ENCODE measurements around the gene ITPA. TPM values are rescaled to one million over a fixed set of nuclear protein-coding genes. Genes with fewer than 3 reads are reported as not detected.

The ITPA gene
- total and polyA plus RNA-seq, 10 of the 15 experiments (the other 5 are each of a cell fraction or from before 2014, with no cell fraction given): 5.5 to 124 (median 66.3) TPM

GRCh38 chr20:3213226-3213625 is 3.9 kb downstream of the ITPA start:
- no peak for DNase-seq (ENCODE audit: low read depth, low spot score)
- Histone ChIP-seq H3K36me3 (ENCODE audit: control insufficient read depth in 2 of 2, insufficient read depth in 2 of 2, low read length in 1 of 2) (peaks cover 2 to 6% of the 10 kb centered on the region in 2 experiments; a peak in 3 of 4 replicates), H3K4me1 (ENCODE audit: control insufficient read depth, insufficient read depth, low read length) (peaks cover 8% of the 10 kb centered on the region), H3K27me3 (replicated peaks in 1 of 2; ENCODE audit: control insufficient read depth in 2 of 2, insufficient read depth in 2 of 2, low read length in 1 of 2) (no peaks in the 10 kb centered on the region), H3K9ac (ENCODE audit: control insufficient read depth, insufficient read depth, low read length) (no peak overlapping the region), H3K4me3 (no peak overlapping the region), H2AFZ (ENCODE audit: control insufficient read depth, low read depth, low read length) (no peak overlapping the region), H3K4me2 (ENCODE audit: control insufficient read depth, insufficient read depth) (no peak overlapping the region), H4K20me1 (ENCODE audit: control insufficient read depth, insufficient read depth) (no peaks in the 10 kb centered on the region), H3K27ac (ENCODE audit: control insufficient read depth, insufficient read depth) (no peak overlapping the region), H3K9me3 (replicated peaks; ENCODE audit: control insufficient read depth, insufficient read depth, low read length) (no peaks in the 10 kb centered on the region), H3K79me2 (ENCODE audit: control insufficient read depth, insufficient read depth, low read length) (peaks cover 32% of the 10 kb centered on the region)
- ATAC-seq: no peak
- BruUV-seq (replicated peaks): no TSS peak
- no peak for FAIRE-seq
- intact Hi-C loops (cut with micrococcal nuclease; ENCODE audit: unreplicated experiment) (no loop called here), in situ Hi-C loops (cut with MboI) (no loop called here)
- ChIA-PET RAD21 (ENCODE audit: unreplicated experiment) (no interaction called here), POLR2A (no interaction called here), CTCF (interaction anchor here (1.3 kb wide), 1 partner anchor 63 kb away, joined by 4 read pairs; no protein-coding TSS in a partner anchor), SMC1A (ENCODE audit: uncharacterized antibody, unreplicated experiment) (no interaction called here)
- 90% methylated on average over 7 of the region's 7 CpGs for WGBS (ENCODE audit: insufficient coverage, insufficient replicate concordance, low lambda C conversion rate, missing lambda C conversion rate)
- TF ChIP-seq CHD2 (IDR thresholded peaks at IDR 0.05; ENCODE audit: borderline replicate concordance, low read depth, low read length) (no peak), RCOR1 (conservative IDR thresholded peaks at IDR 0.05; ENCODE audit: low read depth, low read length) (no peak), ZNF217 (IDR thresholded peaks at IDR 0.05) (no peak), PKNOX1 (IDR thresholded peaks at IDR 0.05) (no peak), TARDBP (IDR thresholded peaks at IDR 0.05; ENCODE audit: borderline replicate concordance) (no peak), RBBP5 (conservative IDR thresholded peaks at IDR 0.05) (no peak), ATF7 (IDR thresholded peaks at IDR 0.05; ENCODE audit: low read depth) (no peak), KLF5 (IDR thresholded peaks at IDR 0.05; ENCODE audit: partially characterized antibody) (no peak), WRNIP1 (IDR thresholded peaks at IDR 0.05; ENCODE audit: borderline replicate concordance, low read depth, low read length) (no peak), CEBPZ (IDR thresholded peaks at IDR 0.05; ENCODE audit: low read depth, low read length) (no peak), MTA3 (IDR thresholded peaks at IDR 0.05; ENCODE audit: borderline replicate concordance, low read length) (no peak), SUPT20H (IDR thresholded peaks at IDR 0.05; ENCODE audit: borderline replicate concordance, control insufficient read depth, low read depth, low read length) (no peak), HCFC1 (IDR thresholded peaks at IDR 0.05; ENCODE audit: low read length) (no peak), E2F4 (IDR thresholded peaks at IDR 0.05; ENCODE audit: low read depth, low read length) (no peak), HDGF (IDR thresholded peaks at IDR 0.05) (no peak), KDM1A (IDR thresholded peaks at IDR 0.05; ENCODE audit: borderline replicate concordance) (no peak), SMC3 (IDR thresholded peaks at IDR 0.05; ENCODE audit: borderline replicate concordance, low read length) (no peak), E2F8 (IDR thresholded peaks at IDR 0.05; ENCODE audit: low read depth, partially characterized antibody) (no peak), BHLHE40 (IDR thresholded peaks at IDR 0.05; ENCODE audit: borderline replicate concordance in 1 of 2, low read depth in 2 of 2, low read length in 1 of 2) (no peak)
